Upper lobe of left lung (tissue), 4 donors: Measurements from ENCODE around the gene CLEC20A.

Experiments
- EP300 ChIP-seq, 4 donors: sonication (generic); formaldehyde crosslinking; IDR thresholded peaks; one replicate each; pipeline ENCODE4 v1.5.1; 2017; ENCODE audit warnings: antibody characterized with exemption in 4 of 4, control low read depth in 2 of 4
- TF ChIP-seq, protein P1 (sequence below), 6 experiments: fragments of 450-650 bp in 4 of 6; fragments of 200-600 bp in 2 of 6; sonication (generic) in 2 of 6; IDR thresholded peaks; one replicate each; pipeline ENCODE4 v1.5.1; 2016 to 2019; ENCODE audit warnings: antibody characterized with exemption in 6 of 6

DNA sequence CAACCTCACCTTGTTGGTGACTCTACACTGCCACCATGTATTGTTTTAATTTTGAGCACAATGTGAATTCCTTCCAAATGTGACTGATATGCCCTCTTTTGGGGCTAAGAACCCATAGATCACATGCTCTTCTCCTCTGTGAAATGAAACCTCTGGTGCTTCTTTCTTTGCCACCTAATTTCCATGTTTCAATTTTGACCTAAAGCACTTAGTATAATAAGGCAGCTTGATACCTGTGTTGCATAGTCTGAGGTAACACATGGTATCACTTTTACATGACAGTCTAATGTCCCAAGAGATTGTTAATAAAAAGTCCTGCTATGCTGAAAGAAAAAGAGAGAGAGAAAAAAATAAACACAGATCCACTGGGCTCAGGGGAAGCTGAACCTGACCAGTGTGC lies 24.2 kb downstream of the CLEC20A start:
- TF ChIP-seq, protein P1, sequence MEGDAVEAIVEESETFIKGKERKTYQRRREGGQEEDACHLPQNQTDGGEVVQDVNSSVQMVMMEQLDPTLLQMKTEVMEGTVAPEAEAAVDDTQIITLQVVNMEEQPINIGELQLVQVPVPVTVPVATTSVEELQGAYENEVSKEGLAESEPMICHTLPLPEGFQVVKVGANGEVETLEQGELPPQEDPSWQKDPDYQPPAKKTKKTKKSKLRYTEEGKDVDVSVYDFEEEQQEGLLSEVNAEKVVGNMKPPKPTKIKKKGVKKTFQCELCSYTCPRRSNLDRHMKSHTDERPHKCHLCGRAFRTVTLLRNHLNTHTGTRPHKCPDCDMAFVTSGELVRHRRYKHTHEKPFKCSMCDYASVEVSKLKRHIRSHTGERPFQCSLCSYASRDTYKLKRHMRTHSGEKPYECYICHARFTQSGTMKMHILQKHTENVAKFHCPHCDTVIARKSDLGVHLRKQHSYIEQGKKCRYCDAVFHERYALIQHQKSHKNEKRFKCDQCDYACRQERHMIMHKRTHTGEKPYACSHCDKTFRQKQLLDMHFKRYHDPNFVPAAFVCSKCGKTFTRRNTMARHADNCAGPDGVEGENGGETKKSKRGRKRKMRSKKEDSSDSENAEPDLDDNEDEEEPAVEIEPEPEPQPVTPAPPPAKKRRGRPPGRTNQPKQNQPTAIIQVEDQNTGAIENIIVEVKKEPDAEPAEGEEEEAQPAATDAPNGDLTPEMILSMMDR (IDR thresholded peaks at IDR 0.05): no peak
- no peak for TF ChIP-seq EP300 (IDR thresholded peaks at IDR 0.05)
